Epithelial cell of proximal tubule (primary cell): ENCODE measurements around the gene KCNQ1OT1. TPM values are rescaled to one million over a fixed set of nuclear protein-coding genes. Genes with fewer than 3 reads are reported as not detected.

Experiments
- DNase-seq: peaks from one replicate; pipeline ENCODE4 v3.0.0-alpha.2; 2011; ENCODE audit warnings: low read depth
- H3K4me3 ChIP-seq: 2 replicates; pipeline ENCODE4 v1.5.1; 2011; ENCODE audit warnings: low read depth, mild to moderate bottlenecking, low read length
- CTCF ChIP-seq: conservative IDR thresholded peaks from 2 replicates; pipeline ENCODE4 v1.5.1; 2012; ENCODE audit warnings: low read depth, mild to moderate bottlenecking, low read length
- total RNA-seq: library from RNA; depleted of rRNA; stranded (reverse); fragments of >200 nt; gene quantifications from 2 replicates; pipeline ENCODE4 v1.2.3, GENCODE V29; 2015

Gene KCNQ1OT1
- total RNA-seq, 1 donor from 2014 or later = 0.63 TPM

GRCh38 chr11:2563213-2564007 is 136.4 kb downstream of the KCNQ1OT1 start:
- H3K4me3 ChIP-seq = no peak overlapping the region
- TF ChIP-seq CTCF = no peak
- no peak for DNase-seq

- DNase-seq = no peak
- TF ChIP-seq CTCF = no peak
- H3K4me3 ChIP-seq = no peak overlapping the region
Observed at GRCh38 chr11:2562890-2563212, 136.9 kb downstream of the KCNQ1OT1 start.

- no peak overlapping the region for H3K4me3 ChIP-seq
- no peak for TF ChIP-seq CTCF
- DNase-seq = no peak
Observed at GRCh38 chr11:2561696-2562581, 137.9 kb downstream of the KCNQ1OT1 start.

GRCh38 chr11:2559527-2560311 is 140.1 kb downstream of the KCNQ1OT1 start:
- TF ChIP-seq CTCF = no peak
- H3K4me3 ChIP-seq = no peak overlapping the region
- DNase-seq = no peak

GRCh38 chr11:2558861-2559526 is 140.8 kb downstream of the KCNQ1OT1 start:
- TF ChIP-seq CTCF = no peak
- no peak overlapping the region for H3K4me3 ChIP-seq
- DNase-seq = no peak

- TF ChIP-seq CTCF = no peak
- H3K4me3 ChIP-seq = no peak overlapping the region
- no peak for DNase-seq
Observed at GRCh38 chr11:2558397-2558796, 141.4 kb downstream of the KCNQ1OT1 start.
